Measurements from ENCODE around the gene DSP. TPM values are rescaled to one million over a fixed set of nuclear protein-coding genes. Genes with fewer than 3 reads are reported as not detected.

The DSP gene
- total RNA-seq, 2 experiments from 2014 or later = 0.07 to 0.25 TPM

- ATAC-seq (no peak), DNase-seq (no peak)
- TF ChIP-seq, protein P1, sequence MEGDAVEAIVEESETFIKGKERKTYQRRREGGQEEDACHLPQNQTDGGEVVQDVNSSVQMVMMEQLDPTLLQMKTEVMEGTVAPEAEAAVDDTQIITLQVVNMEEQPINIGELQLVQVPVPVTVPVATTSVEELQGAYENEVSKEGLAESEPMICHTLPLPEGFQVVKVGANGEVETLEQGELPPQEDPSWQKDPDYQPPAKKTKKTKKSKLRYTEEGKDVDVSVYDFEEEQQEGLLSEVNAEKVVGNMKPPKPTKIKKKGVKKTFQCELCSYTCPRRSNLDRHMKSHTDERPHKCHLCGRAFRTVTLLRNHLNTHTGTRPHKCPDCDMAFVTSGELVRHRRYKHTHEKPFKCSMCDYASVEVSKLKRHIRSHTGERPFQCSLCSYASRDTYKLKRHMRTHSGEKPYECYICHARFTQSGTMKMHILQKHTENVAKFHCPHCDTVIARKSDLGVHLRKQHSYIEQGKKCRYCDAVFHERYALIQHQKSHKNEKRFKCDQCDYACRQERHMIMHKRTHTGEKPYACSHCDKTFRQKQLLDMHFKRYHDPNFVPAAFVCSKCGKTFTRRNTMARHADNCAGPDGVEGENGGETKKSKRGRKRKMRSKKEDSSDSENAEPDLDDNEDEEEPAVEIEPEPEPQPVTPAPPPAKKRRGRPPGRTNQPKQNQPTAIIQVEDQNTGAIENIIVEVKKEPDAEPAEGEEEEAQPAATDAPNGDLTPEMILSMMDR (IDR thresholded peaks at IDR 0.05) = no peak
- ChIA-PET CTCF (interaction anchor here (2.0 kb wide), 1 partner anchor 9 kb away, joined by 4 read pairs; no protein-coding TSS in a partner anchor), POLR2A (no interaction called here)
- H3K4me1 Mint-ChIP-seq (ENCODE audit: low read depth) = no peaks in the 10 kb centered on the region
- H3K36me3 Mint-ChIP-seq (ENCODE audit: low read depth) = no peaks in the 10 kb centered on the region
- no peak overlapping the region for H3K4me3 Mint-ChIP-seq
- H3K27me3 Mint-ChIP-seq = peaks cover 13% of the 10 kb centered on the region
- intact Hi-C loops (cut with micrococcal nuclease) = no loop called here
- H3K27ac Mint-ChIP-seq = no peak overlapping the region
- H3K9me3 Mint-ChIP-seq = no peaks in the 10 kb centered on the region
These were observed 33.0 kb downstream of the DSP start for GRCh38 chr6:7574500-7574899.

DNA sequence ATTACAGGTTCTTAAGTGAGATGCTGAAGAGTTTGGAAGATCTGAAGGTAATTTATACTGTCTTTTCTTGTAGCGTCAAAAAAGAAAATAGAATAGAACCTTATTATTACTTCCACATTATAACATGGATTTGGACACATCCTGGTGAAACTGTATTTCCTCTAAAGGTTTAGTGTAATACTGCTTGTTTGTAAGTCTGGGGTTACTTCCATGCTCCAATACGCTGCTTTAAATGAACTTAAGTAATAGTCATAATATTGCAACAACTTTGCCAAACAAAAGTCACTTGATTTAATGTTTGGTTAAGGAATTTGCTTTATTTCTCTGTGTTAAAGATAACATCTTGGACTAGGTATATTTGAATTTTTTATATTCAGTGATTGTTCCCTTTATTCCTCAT lies 37.0 kb downstream of the DSP start:
- DNase-seq (no peak), ATAC-seq (no peak)
- H3K36me3 Mint-ChIP-seq (ENCODE audit: low read depth) = no peaks in the 10 kb centered on the region
- no peaks in the 10 kb centered on the region for H3K9me3 Mint-ChIP-seq
- H3K27ac Mint-ChIP-seq = no peak overlapping the region
- ChIA-PET POLR2A (no interaction called here), CTCF (interaction anchor here (1.4 kb wide), 1 partner anchor 11 kb away, joined by 4 read pairs; the partner anchor contains the start of gene SNRNP48)
- intact Hi-C loops (cut with micrococcal nuclease) = no loop called here
- TF ChIP-seq, protein P1 (IDR thresholded peaks at IDR 0.05) = no peak
- H3K4me1 Mint-ChIP-seq (ENCODE audit: low read depth) = no peaks in the 10 kb centered on the region
- H3K27me3 Mint-ChIP-seq = peaks cover 9% of the 10 kb centered on the region
- no peak overlapping the region for H3K4me3 Mint-ChIP-seq

DNA sequence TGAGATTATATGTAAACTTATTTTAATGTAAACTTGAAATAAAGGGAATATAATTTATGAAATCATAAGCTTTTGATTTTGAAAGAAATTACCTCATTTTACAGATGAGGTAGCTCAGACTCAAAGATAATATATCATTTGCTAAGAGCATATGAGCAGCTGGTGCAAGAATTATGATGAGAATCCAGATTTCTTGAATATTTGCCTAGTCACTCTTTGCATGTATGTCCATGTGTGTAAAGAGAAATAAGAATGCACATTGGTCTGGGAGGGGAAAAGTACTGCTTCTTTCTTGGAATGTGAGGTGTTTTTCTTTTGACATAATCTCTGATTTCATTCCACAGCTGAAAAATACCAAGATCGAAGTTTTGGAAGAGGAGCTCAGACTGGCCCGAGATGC lies 37.5 kb downstream of the DSP start:
- ChIA-PET CTCF (interaction anchor here (1.4 kb wide), 1 partner anchor 11 kb away, joined by 4 read pairs; the partner anchor contains the start of gene SNRNP48), POLR2A (no interaction called here)
- H3K4me1 Mint-ChIP-seq (ENCODE audit: low read depth) = no peaks in the 10 kb centered on the region
- peaks cover 9% of the 10 kb centered on the region for H3K27me3 Mint-ChIP-seq
- no peaks in the 10 kb centered on the region for H3K36me3 Mint-ChIP-seq (ENCODE audit: low read depth)
- no peak overlapping the region for H3K4me3 Mint-ChIP-seq
- no peak for DNase-seq
- no peaks in the 10 kb centered on the region for H3K9me3 Mint-ChIP-seq
- intact Hi-C loops (cut with micrococcal nuclease) = no loop called here
- TF ChIP-seq, protein P1 (IDR thresholded peaks at IDR 0.05) = no peak
- no peak for ATAC-seq
- no peak overlapping the region for H3K27ac Mint-ChIP-seq

- TF ChIP-seq, protein P1 (IDR thresholded peaks at IDR 0.05) = no peak
- DNase-seq = no peak
- intact Hi-C loops (cut with micrococcal nuclease) = no loop called here
- ChIA-PET POLR2A (interaction anchor here (0.7 to 1.2 kb wide), 2 partner anchors 10 to 39 kb away, joined by 3 read pairs; partner anchors contain the start of genes DSP and SNRNP48), CTCF (interaction anchor here (1.4 kb wide), 1 partner anchor 10 kb away, joined by 4 read pairs; the partner anchor contains the start of gene SNRNP48)
- H3K4me3 Mint-ChIP-seq = no peak overlapping the region
- no peaks in the 10 kb centered on the region for H3K9me3 Mint-ChIP-seq
- no peaks in the 10 kb centered on the region for H3K36me3 Mint-ChIP-seq (ENCODE audit: low read depth)
- no peak overlapping the region for H3K27ac Mint-ChIP-seq
- H3K4me1 Mint-ChIP-seq (ENCODE audit: low read depth) = no peaks in the 10 kb centered on the region
- H3K27me3 Mint-ChIP-seq = peaks cover 7% of the 10 kb centered on the region
- no peak for ATAC-seq
These were observed 38.4 kb downstream of the DSP start for GRCh38 chr6:7579851-7580250.

DNA sequence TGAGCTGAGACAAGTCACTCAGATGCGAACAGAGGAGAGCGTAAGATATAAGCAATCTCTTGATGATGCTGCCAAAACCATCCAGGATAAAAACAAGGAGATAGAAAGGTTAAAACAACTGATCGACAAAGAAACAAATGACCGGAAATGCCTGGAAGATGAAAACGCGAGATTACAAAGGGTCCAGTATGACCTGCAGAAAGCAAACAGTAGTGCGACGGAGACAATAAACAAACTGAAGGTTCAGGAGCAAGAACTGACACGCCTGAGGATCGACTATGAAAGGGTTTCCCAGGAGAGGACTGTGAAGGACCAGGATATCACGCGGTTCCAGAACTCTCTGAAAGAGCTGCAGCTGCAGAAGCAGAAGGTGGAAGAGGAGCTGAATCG lies 39.1 kb downstream of the DSP start:
- no peaks in the 10 kb centered on the region for H3K4me1 Mint-ChIP-seq (ENCODE audit: low read depth)
- H3K36me3 Mint-ChIP-seq (ENCODE audit: low read depth) = no peaks in the 10 kb centered on the region
- DNase-seq (no peak), ATAC-seq (no peak)
- POLR2A ChIA-PET = interaction anchor here (1.2 kb wide), 1 partner anchor 39 kb away, joined by 3 read pairs; the partner anchor contains the start of gene DSP
- TF ChIP-seq, protein P1 (IDR thresholded peaks at IDR 0.05) = no peak
- CTCF ChIA-PET = no interaction called here
- intact Hi-C loops (cut with micrococcal nuclease) = no loop called here
- H3K27me3 Mint-ChIP-seq = peaks cover 6% of the 10 kb centered on the region
- no peaks in the 10 kb centered on the region for H3K9me3 Mint-ChIP-seq
- H3K27ac Mint-ChIP-seq = no peak overlapping the region
- H3K4me3 Mint-ChIP-seq = no peak overlapping the region

All from activated CD8-positive, alpha-beta T cell treated with anti-CD3 and anti-CD28 coated beads for 36 hours (primary cell).